Caco-2 (cell line): Measurements from ENCODE around the gene FEV. TPM values are rescaled to one million over a fixed set of nuclear protein-coding genes. Genes with fewer than 3 reads are reported as not detected.

Experiments used
- BruUV-seq: library from RNA; stranded (reverse); fragments of 400-500 nt; replicated peaks from 2 replicates; lab custom pipeline; 2021; lab: Mats Ljungman, UMichigan
- CTCF ChIA-PET: fragments of 300-600 bp; sonication (Branson Sonifier 250); formaldehyde crosslinking; loops from one replicate; lab custom pipeline; 2022; ENCODE audit warnings: antibody characterized with exemption; lab: Charles Lee
- POLR2A ChIA-PET: fragments of 300-600 bp; sonication (Branson Sonifier 250); formaldehyde crosslinking; loops from one replicate; lab custom pipeline; 2022; ENCODE audit warnings: antibody characterized with exemption; lab: Charles Lee
- DNase-seq, 2 experiments: peaks; one replicate each; pipeline versions ENCODE4 v3.0.0 to v3.0.0-alpha.2; 2020 to 2022
- H3K27me3 ChIP-seq: replicated peaks from 2 replicates; pipeline ENCODE4 v1.6.0; 2011; ENCODE audit warnings: low read length; ENCODE audit not compliant: control insufficient read depth, insufficient read depth
- H3K36me3 ChIP-seq: 2 replicates; pipeline ENCODE4 v1.5.1; 2011; ENCODE audit warnings: low read length; ENCODE audit not compliant: control insufficient read depth, insufficient read depth
- H3K4me1 ChIP-seq: fragments of 250-450 bp; sonication (Bioruptor Pico); 2 replicates; pipeline ENCODE4 v1.5.1; 2020; ENCODE audit warnings: mild to moderate bottlenecking
- H3K4me3 ChIP-seq: 2 replicates; pipeline ENCODE4 v1.5.1; 2011; ENCODE audit warnings: low read depth, mild to moderate bottlenecking, control low read depth, low read length
- H3K9me3 ChIP-seq: fragments of 250-450 bp; sonication (Bioruptor Pico); 2 replicates; pipeline ENCODE4 v1.5.1; 2020; ENCODE audit warnings: mild to moderate bottlenecking, moderate library complexity
- H3K27ac Mint-ChIP-seq: one replicate; pipeline ENCODE4 v1.8.0; 2022; ENCODE audit warnings: mixed read lengths; ENCODE audit not compliant: unreplicated experiment
- H3K27me3 Mint-ChIP-seq: one replicate; pipeline ENCODE4 v1.8.0; 2022; ENCODE audit warnings: mixed read lengths; ENCODE audit not compliant: insufficient read depth, unreplicated experiment
- H3K36me3 Mint-ChIP-seq: one replicate; pipeline ENCODE4 v1.8.0; 2022; ENCODE audit warnings: mild to moderate bottlenecking, mixed read lengths; ENCODE audit not compliant: insufficient read depth, unreplicated experiment
- H3K4me1 Mint-ChIP-seq: one replicate; pipeline ENCODE4 v1.8.0; 2022; ENCODE audit warnings: low read depth, mixed read lengths; ENCODE audit not compliant: unreplicated experiment
- H3K4me3 Mint-ChIP-seq: one replicate; pipeline ENCODE4 v1.8.0; 2022; ENCODE audit warnings: mild to moderate bottlenecking, moderate library complexity, mixed read lengths; ENCODE audit not compliant: unreplicated experiment
- H3K9me3 Mint-ChIP-seq: one replicate; pipeline ENCODE4 v1.8.0; 2022; ENCODE audit warnings: mixed read lengths; ENCODE audit not compliant: unreplicated experiment
- CTCF ChIP-seq, 2 experiments: fragments of 200-600 bp in 1 of 2; IDR thresholded peaks; 1 replicate in 1 of 2; 2 replicates in 1 of 2; pipeline versions ENCODE4 v1.5.1 to v1.8.0; 2011 to 2022; ENCODE audit warnings: antibody characterized with exemption in 1 of 2, control low read depth in 1 of 2, inconsistent platforms in 1 of 2, low read depth in 1 of 2, low read length in 1 of 2, mild to moderate bottlenecking in 1 of 2, moderate library complexity in 1 of 2; ENCODE audit not compliant: insufficient read depth in 1 of 2, severe bottlenecking in 1 of 2, unreplicated experiment in 1 of 2
- intact Hi-C: fragments of 100-400 bp; cut with micrococcal nuclease; formaldehyde crosslinking; loops from one replicate; pipeline ENCODE4 v1.10.0; 2022; ENCODE audit not compliant: unreplicated experiment
- total RNA-seq: library from RNA; stranded (reverse); gene quantifications from 2 replicates; pipeline ENCODE4 v1.2.3, GENCODE V29; 2022

Gene FEV
- total RNA-seq, 1 experiment from 2014 or later = not detected

GRCh38 chr2:218992703-218993344 lies 7.8 kb upstream of the FEV start:
- Mint-ChIP-seq H3K27me3 (peaks cover 20% of the 10 kb centered on the region), H3K4me1 (no peaks in the 10 kb centered on the region), H3K36me3 (no peaks in the 10 kb centered on the region), H3K27ac (no peak overlapping the region), H3K4me3 (no peak overlapping the region), H3K9me3 (no peaks in the 10 kb centered on the region)
- H3K27me3 ChIP-seq = peaks cover 6% of the 10 kb centered on the region
- H3K9me3 ChIP-seq = no peaks in the 10 kb centered on the region
- H3K36me3 ChIP-seq = no peaks in the 10 kb centered on the region
- BruUV-seq = no TSS peak
- intact Hi-C loops = loop anchor here (5.0 kb wide), 1 partner anchor 141 kb away; no protein-coding TSS in a partner anchor
- peak overlapping the region; percentile 26 for H3K4me3 ChIP-seq
- TF ChIP-seq CTCF (IDR thresholded peaks at IDR 0.05; ENCODE audit: insufficient read depth in 1 of 2, low read depth in 1 of 2, low read length in 1 of 2, severe bottlenecking in 1 of 2, unreplicated experiment in 1 of 2) = no peak
- ChIA-PET CTCF (interaction anchor here (0.5 to 1.2 kb wide), 3 partner anchors 13 to 62 kb away, joined by 3 to 8 read pairs (median 4); no protein-coding TSS in a partner anchor), POLR2A (interaction anchor here (0.6 to 0.8 kb wide), 2 partner anchors 13 to 333 kb away, joined by 3 read pairs; partner anchors contain the start of genes BCS1L and ZNF142)
- peaks cover 8% of the 10 kb centered on the region for H3K4me1 ChIP-seq
- no peak for DNase-seq

DNA sequence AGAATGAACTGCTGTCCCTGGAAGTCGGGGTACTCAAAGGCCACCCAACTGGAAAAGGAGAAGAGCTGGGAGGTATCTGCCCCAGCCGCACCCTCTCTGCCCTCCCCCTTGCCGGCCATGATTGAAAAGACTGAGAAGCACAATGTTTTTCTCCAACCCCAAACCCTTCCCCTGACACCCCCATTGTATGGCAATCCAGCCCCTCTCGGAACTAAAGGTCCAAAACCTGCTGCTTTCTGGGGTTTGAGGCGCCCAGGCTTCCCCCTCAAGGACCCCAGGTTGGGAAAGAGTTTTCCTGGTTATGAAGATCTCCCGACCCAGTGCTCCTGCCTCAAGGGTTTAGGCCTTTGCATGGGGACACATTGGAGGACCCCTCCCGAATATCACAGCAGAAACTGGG lies 7.2 kb upstream of the FEV start:
- POLR2A ChIA-PET = interaction anchor here (0.8 kb wide), 1 partner anchor 12 kb away, joined by 3 read pairs; no protein-coding TSS in a partner anchor
- Mint-ChIP-seq H3K9me3 (no peaks in the 10 kb centered on the region), H3K4me1 (no peaks in the 10 kb centered on the region), H3K27me3 (peaks cover 22% of the 10 kb centered on the region), H3K27ac (no peak overlapping the region), H3K4me3 (no peak overlapping the region), H3K36me3 (no peaks in the 10 kb centered on the region)
- TF ChIP-seq CTCF (IDR thresholded peaks at IDR 0.05; ENCODE audit: insufficient read depth in 1 of 2, low read depth in 1 of 2, low read length in 1 of 2, severe bottlenecking in 1 of 2, unreplicated experiment in 1 of 2) = no peak
- intact Hi-C loops = loop anchor here (5.0 kb wide), 1 partner anchor 140 kb away; no protein-coding TSS in a partner anchor
- BruUV-seq = no TSS peak
- no peaks in the 10 kb centered on the region for H3K9me3 ChIP-seq
- peaks cover 8% of the 10 kb centered on the region for H3K4me1 ChIP-seq
- H3K27me3 ChIP-seq = peaks cover 6% of the 10 kb centered on the region
- DNase-seq = peak in 1 of 2 experiments; percentile 24
- no peak overlapping the region for H3K4me3 ChIP-seq
- CTCF ChIA-PET = interaction anchor here (0.5 to 1.2 kb wide), 3 partner anchors 10 to 23 kb away, joined by 3 to 4 read pairs (median 4); no protein-coding TSS in a partner anchor
- H3K36me3 ChIP-seq = no peaks in the 10 kb centered on the region

- intact Hi-C loops = loop anchor here (5.0 kb wide), 1 partner anchor 139 kb away; no protein-coding TSS in a partner anchor
- BruUV-seq = no TSS peak
- Histone ChIP-seq H3K27me3 (peaks cover 6% of the 10 kb centered on the region), H3K4me1 (peaks cover 8% of the 10 kb centered on the region), H3K9me3 (no peaks in the 10 kb centered on the region), H3K36me3 (no peaks in the 10 kb centered on the region), H3K4me3 (no peak overlapping the region)
- H3K36me3 Mint-ChIP-seq = no peaks in the 10 kb centered on the region
- no peaks in the 10 kb centered on the region for H3K9me3 Mint-ChIP-seq
- no peak for TF ChIP-seq CTCF (IDR thresholded peaks at IDR 0.05; ENCODE audit: insufficient read depth in 1 of 2, low read depth in 1 of 2, low read length in 1 of 2, severe bottlenecking in 1 of 2, unreplicated experiment in 1 of 2)
- peaks cover 24% of the 10 kb centered on the region for H3K27me3 Mint-ChIP-seq
- ChIA-PET POLR2A (interaction anchor here (0.8 kb wide), 1 partner anchor 12 kb away, joined by 3 read pairs; no protein-coding TSS in a partner anchor), CTCF (interaction anchor here (0.9 to 1.2 kb wide), 2 partner anchors 10 to 12 kb away, joined by 4 read pairs; no protein-coding TSS in a partner anchor)
- H3K27ac Mint-ChIP-seq = no peak overlapping the region
- H3K4me1 Mint-ChIP-seq = no peaks in the 10 kb centered on the region
- DNase-seq = peak; percentile 38 to 44
- no peak overlapping the region for H3K4me3 Mint-ChIP-seq
These were observed 6.7 kb upstream of the FEV start for GRCh38 chr2:218991674-218992168.
